Cortex of kidney (tissue), 1 donor: ENCODE results near the gene OSBPL9.
"Not testable (repeated sequence)": the region's sequence is repeated elsewhere in the genome, so short reads cannot be mapped to it uniquely, and the experiment has no call there.

ENCODE experiments used
- DNase-seq: peaks from one replicate; lab custom pipeline; 2025; lab: John Stamatoyannopoulos, UW

Gene OSBPL9

GRCh38 chr1:51788938-51789337, 172.0 kb downstream of the OSBPL9 start:
- DNase-seq, result no peak

GRCh38 chr1:51789342-51789741, 172.4 kb downstream of the OSBPL9 start:
- DNase-seq, result no peak

GRCh38 chr1:51790385-51790784, 173.5 kb downstream of the OSBPL9 start:
- DNase-seq, result no peak

DNA sequence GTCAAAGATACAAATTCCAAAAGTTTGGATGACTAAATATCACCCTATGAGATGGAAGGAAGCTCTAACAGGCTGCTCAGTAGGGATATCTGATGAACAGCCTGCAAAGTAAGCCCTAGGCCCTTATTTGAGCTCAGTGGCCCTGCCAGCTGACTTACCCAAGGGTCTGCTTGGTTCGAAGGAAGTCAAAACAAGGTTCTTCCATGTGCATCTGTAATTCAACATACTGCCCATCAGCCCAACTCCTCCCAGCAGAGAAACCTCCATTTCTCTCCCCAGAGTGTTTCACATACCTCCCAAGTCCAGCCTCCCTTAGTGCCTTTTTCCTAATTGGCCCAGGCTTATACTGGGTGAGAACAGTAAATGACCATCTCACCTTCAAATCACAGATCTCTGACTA, 175.0 kb downstream of the OSBPL9 start:
- DNase-seq, result no peak

GRCh38 chr1:51792864-51793263, 176.0 kb downstream of the OSBPL9 start:
- DNase-seq, result no peak

DNA sequence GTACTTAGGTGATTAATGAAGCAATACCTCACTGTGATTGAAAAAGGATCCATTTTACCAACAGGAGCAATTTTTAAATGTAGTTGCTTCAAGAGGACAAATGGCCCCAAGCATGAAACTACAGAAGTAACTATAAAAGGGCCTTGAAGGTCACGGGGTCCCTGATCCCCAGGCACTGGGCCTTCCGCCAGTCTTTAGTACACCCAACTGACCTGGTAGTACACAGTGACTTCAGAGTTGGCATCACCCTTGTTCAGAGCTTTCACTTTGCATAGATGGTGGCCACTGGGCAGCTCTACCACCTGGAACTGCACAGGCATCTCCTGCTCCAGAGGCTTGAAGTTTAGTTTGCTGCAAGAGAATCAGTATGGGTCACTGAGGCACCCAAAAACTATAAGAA, 177.4 kb downstream of the OSBPL9 start:
- no peak for DNase-seq

DNA sequence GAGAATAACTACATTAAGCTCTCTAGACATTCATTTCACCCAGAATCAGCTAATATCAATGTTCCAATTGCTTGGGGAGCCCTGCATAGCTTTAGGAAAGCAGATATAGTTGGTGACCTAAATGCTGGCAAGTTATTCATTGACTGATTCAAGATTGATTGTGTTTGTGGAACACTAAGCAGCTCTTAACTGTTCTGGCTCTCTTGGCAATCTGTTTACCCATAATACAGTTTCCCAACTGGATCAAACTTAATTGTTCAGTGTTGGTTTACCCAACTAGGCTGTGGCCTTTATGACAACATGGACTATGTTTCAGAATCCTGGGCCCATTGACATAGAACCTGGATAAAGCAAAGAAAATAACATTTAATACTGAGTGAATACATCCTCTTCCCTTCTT, 178.0 kb downstream of the OSBPL9 start:
- DNase-seq, result no peak

DNA sequence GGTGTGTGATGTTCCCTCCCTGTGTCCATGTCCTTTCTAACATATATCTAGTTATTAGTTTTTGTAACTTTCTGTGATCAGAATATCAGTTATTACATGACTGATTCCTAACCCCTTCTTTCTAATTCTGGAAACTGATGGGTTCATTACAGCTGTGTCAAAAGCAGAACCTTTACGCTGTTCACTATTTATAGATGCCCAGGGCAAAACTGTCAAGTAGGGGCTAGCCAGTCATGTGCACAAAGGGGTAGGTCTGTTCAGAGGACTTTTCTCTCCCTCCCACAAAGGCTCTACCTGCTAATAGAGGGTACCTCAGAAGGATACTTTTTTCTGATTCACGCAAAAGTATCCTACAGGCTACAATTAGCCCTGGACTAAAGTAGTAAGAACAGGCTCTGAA, 182.5 kb downstream of the OSBPL9 start:
- DNase-seq, result no peak

DNA sequence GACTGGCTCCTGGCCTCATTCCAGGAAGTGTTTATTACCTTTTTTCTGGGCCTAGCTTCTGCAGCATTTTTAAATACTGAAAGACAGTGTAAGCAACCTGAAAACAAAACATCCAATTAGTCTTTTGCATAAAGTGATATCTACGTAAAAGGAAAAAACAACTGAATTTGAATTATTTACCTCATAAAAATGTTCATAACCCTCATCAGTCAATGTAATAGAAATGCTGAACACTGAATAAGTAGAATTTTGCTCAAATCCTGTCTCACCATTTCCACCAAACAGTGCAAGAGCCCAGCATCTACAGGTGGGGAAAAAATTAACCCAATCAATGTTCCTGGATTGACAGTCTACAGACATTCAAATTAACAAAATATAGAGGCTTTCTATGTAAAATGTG, 197.6 kb downstream of the OSBPL9 start:
- no peak for DNase-seq

DNA sequence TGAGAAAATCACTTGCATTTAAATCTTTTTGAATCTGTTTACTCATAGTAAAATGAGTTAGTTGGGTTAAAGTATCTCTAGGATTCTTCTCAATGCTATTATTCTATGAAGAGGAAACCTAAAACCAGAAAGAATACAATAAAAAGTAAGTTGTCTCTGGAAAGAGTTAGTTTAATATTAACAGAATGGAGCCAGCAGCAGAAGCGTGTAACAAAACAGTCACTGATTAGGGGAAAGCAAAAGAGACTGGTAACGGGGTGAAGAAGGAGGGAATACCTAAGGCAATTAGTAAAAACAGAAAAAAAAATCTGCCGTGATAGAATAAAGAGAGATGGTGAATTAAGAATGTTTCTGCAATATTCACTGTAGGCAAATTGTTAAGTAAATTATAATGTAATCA, 201.6 kb downstream of the OSBPL9 start:
- no peak for DNase-seq

DNA sequence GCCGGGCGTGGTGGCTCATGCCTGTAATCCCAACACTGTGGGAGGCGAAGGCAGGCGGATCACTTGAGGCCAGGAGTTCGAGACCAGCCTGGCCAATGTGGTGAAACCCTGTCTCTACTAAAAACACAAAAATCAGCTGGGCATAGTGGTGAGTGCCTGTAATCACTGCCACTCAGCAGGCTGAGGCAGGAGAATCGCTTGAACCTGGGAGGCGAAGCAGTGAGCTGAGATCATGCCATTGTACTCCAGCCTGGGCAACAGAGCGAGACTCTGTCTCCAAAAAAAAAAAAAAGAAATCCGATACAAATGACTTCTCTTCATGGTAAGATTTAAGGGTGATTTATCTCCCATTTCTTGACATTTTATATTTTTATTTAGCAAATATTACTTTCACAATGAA, 202.1 kb downstream of the OSBPL9 start:
- not testable (repeated sequence) for DNase-seq

DNA sequence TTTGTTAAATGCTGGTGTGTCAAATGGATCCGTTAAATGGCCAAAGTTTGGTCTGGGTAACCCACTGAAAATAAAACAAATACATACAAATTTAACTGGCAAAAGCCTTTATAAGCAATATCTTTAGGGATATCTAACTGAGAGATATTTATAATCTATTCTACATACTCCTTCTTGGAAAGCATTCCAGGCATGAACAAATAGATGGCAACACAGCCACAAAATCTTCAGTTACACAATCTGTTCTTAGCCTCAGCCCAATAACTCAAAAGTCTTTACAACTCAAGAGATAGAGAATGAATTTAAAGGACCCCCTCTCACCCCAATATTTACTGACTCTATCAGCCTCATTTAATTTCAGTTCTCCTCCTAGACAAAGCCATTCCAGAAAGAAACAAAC, 202.9 kb downstream of the OSBPL9 start:
- DNase-seq, result no peak

GRCh38 chr1:51829058-51829457, 212.2 kb downstream of the OSBPL9 start:
- no peak for DNase-seq

DNA sequence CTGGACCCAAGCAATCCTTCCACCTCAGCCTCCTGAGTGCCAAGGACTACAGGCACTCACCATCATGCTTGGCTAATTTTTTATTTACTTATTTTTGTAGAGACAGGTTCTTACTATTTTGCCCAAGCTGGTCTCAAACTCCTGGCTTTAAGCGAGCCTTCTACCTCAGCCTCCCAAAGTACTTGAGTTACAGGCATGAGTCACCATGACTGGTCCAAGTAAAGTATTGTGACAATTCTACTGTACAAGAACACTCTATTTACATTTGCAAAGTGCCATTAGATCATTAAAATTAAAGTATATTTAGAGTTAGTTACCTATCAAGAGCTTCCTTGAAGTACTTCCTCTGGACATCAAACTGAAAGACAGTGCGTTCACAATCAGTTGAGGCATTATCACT, 216.8 kb downstream of the OSBPL9 start:
- DNase-seq, result no peak

- no peak for DNase-seq
Observed at GRCh38 chr1:51837243-51837642, 220.4 kb downstream of the OSBPL9 start.
